ENCODE results near the gene GNA12.

DNA sequence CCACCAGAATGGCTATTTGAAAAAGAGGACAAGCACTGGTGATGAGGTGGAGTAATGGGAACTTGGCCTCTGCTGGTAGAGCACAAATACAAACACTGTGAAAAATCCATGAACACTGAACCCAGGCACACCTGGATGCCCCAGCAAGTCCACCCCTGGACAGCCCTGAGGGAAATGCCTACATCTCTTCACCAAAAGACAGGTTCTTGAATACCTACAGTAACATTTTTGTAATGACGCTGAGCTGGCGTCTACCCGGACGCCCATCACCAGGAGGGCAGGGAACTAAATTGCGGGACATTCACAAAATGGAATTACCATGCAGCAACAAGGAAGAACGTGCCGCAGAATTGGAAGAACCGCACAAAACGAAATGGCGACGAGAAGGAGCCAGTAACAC lies 70.5 kb downstream of the GNA12 start:
- TF ChIP-seq, protein P1, sequence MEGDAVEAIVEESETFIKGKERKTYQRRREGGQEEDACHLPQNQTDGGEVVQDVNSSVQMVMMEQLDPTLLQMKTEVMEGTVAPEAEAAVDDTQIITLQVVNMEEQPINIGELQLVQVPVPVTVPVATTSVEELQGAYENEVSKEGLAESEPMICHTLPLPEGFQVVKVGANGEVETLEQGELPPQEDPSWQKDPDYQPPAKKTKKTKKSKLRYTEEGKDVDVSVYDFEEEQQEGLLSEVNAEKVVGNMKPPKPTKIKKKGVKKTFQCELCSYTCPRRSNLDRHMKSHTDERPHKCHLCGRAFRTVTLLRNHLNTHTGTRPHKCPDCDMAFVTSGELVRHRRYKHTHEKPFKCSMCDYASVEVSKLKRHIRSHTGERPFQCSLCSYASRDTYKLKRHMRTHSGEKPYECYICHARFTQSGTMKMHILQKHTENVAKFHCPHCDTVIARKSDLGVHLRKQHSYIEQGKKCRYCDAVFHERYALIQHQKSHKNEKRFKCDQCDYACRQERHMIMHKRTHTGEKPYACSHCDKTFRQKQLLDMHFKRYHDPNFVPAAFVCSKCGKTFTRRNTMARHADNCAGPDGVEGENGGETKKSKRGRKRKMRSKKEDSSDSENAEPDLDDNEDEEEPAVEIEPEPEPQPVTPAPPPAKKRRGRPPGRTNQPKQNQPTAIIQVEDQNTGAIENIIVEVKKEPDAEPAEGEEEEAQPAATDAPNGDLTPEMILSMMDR (optimal IDR thresholded peaks at IDR 0.05 in 1 of 3, IDR thresholded peaks at IDR 0.05 in 1 of 3, conservative IDR thresholded peaks at IDR 0.05 in 1 of 3; ENCODE audit: extremely low read depth in 1 of 3, insufficient read depth in 2 of 3, low read length in 3 of 3), result no peak
- no peak for TF ChIP-seq EZH2 (IDR thresholded peaks at IDR 0.05; ENCODE audit: low read length)

Measured in keratinocyte (primary cell).